Neural crest cell (in vitro differentiated cells): ENCODE measurements around the gene PCIF1. TPM values are rescaled to one million over a fixed set of nuclear protein-coding genes. Genes with fewer than 3 reads are reported as not detected.

ENCODE experiments used
- DNase-seq: peaks from one replicate; pipeline ENCODE4 v3.0.0; 2021; ENCODE audit warnings: low read depth, mixed read lengths, low spot score
- H3K27ac Mint-ChIP-seq: one replicate; pipeline ENCODE4 v1.8.0; 2021; ENCODE audit warnings: mild to moderate bottlenecking, mixed read lengths; ENCODE audit not compliant: unreplicated experiment
- H3K27me3 Mint-ChIP-seq: 2 replicates; pipeline ENCODE4 v1.8.0; 2021; ENCODE audit warnings: low read depth, mild to moderate bottlenecking, mixed read lengths
- H3K36me3 Mint-ChIP-seq: 2 replicates; pipeline ENCODE4 v1.8.0; 2021; ENCODE audit warnings: low read depth, mild to moderate bottlenecking, mixed read lengths
- H3K4me1 Mint-ChIP-seq: 2 replicates; pipeline ENCODE4 v1.8.0; 2021; ENCODE audit warnings: mixed read lengths
- H3K4me3 Mint-ChIP-seq: one replicate; pipeline ENCODE4 v1.8.0; 2021; ENCODE audit warnings: mild to moderate bottlenecking, mixed read lengths
- H3K9me3 Mint-ChIP-seq: 2 replicates; pipeline ENCODE4 v1.8.0; 2021; ENCODE audit warnings: mixed read lengths
- total RNA-seq: library from RNA; stranded (reverse); gene quantifications from 2 replicates; pipeline ENCODE4 v1.2.1, GENCODE V29; 2021
- TF ChIP-seq, protein P1 (sequence below): fragments of 200-600 bp; sonication (generic); conservative IDR thresholded peaks from 2 replicates; pipeline ENCODE4 v1.5.0; 2021; ENCODE audit warnings: antibody characterized with exemption, mild to moderate bottlenecking

The PCIF1 gene
- total RNA-seq, 1 donor from 2014 or later, result 36.5 TPM

DNA sequence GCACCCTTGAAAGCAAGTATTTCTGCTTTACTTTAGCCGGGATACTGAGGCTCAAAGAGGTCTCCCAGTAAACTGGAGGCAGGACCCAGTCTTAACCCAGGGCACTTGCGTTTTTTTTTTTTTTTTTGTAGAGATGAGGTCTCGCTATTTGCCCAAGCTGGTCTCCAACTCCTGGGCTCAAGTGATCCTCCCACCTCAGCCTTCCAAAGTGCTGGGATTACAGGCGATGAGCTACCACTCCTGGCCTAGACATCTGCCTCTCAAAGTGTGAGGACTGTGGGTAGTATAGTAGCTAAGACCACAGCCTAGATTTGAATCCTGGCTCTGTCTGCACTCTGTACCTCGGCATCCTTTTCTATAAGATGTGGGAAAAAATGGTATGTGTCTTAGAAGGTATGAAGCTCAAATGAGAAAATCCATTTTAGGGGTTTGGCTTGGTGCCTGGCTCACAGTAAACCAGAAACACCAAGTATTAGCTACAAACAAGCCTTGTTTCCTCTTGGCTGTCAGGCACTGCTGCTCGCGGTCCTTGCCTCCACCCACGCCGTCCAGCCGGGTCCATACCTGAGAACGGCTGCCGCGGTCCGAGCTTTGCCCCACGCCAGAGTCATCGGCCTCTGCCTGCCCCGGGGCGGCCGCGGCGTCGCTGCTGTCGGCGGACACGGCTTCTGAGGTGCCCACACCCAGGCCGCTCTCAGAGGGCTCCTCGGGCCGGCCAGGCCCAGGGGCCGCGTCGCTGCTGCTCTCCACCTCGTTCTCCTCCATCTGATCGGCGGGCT, 36.4 kb downstream of the PCIF1 start:
- peak overlapping the region; percentile 88 for H3K4me3 Mint-ChIP-seq
- H3K27me3 Mint-ChIP-seq, result peaks cover 7% of the 10 kb centered on the region
- H3K27ac Mint-ChIP-seq, result no peak overlapping the region
- H3K36me3 Mint-ChIP-seq, result no peaks in the 10 kb centered on the region
- no peak for DNase-seq
- TF ChIP-seq, protein P1, sequence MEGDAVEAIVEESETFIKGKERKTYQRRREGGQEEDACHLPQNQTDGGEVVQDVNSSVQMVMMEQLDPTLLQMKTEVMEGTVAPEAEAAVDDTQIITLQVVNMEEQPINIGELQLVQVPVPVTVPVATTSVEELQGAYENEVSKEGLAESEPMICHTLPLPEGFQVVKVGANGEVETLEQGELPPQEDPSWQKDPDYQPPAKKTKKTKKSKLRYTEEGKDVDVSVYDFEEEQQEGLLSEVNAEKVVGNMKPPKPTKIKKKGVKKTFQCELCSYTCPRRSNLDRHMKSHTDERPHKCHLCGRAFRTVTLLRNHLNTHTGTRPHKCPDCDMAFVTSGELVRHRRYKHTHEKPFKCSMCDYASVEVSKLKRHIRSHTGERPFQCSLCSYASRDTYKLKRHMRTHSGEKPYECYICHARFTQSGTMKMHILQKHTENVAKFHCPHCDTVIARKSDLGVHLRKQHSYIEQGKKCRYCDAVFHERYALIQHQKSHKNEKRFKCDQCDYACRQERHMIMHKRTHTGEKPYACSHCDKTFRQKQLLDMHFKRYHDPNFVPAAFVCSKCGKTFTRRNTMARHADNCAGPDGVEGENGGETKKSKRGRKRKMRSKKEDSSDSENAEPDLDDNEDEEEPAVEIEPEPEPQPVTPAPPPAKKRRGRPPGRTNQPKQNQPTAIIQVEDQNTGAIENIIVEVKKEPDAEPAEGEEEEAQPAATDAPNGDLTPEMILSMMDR, result no peak
- peaks cover 17% of the 10 kb centered on the region for H3K4me1 Mint-ChIP-seq
- H3K9me3 Mint-ChIP-seq, result no peaks in the 10 kb centered on the region

DNA sequence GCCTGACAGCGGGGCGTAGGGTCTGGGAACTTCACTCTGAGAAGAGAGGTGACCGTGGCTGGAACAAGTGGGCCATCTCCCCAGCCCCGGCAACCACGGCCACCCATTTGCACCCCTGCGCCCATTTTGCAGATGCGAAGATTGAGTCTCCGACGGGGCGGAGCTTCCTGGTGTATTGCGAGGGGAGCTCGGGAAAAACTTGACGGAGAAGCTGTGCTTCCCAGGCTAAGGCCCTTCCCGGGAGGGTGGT, 36.9 kb downstream of the PCIF1 start:
- peak overlapping the region; percentile 88 for H3K4me3 Mint-ChIP-seq
- H3K27me3 Mint-ChIP-seq, result peaks cover 12% of the 10 kb centered on the region
- peaks cover 17% of the 10 kb centered on the region for H3K4me1 Mint-ChIP-seq
- TF ChIP-seq, protein P1, result no peak
- no peaks in the 10 kb centered on the region for H3K9me3 Mint-ChIP-seq
- no peaks in the 10 kb centered on the region for H3K36me3 Mint-ChIP-seq
- H3K27ac Mint-ChIP-seq, result peak overlapping the region; percentile 19
- no peak for DNase-seq

DNA sequence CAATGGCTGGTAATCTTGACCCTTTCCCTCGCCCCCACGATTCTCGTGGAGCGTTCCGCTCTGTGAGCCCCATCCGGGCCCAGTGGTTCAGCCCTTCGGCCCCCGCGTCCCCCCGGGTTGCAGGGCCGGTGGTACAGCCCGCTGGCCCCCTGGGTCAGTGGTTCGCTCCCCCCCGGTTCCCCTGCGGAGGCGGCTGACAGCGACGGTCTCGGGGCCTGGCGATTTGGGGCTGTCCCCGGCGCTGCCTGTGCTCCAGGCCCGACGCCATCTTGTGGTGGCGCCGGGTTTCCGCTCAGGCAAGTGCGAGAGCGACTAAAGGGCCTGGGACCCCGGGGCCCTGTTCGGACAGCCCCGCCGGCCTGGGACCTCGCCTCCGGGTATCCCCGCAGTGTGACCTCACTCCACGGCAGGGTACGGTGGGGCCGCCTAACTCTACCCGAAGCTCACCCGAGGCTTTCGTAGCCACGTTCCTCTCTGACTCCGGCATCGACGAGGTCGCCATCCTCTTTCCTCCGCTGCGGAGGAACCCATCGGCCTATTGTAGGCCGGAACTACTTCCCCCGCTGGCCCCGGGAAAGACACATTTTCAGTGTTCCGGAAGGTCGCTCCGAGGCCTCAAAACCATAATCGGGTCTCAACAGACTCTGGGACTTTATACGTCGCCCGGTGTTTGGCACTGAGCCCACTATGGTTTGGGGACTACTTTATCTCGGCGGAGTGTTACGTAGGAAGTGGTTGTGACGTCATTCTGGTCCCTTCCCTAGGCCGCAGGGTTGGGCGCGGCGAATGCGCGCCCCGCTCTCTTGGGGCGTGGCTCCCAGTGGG, 37.4 kb downstream of the PCIF1 start, which contains the start of gene ZNF335:
TSS of gene ZNF335 (minus strand) at position 529 of the 825 bp plus-strand sequence. CDS start 793 bp downstream, outside the sequence.
- Mint-ChIP-seq H3K36me3 (no peaks in the 10 kb centered on the region), H3K9me3 (no peaks in the 10 kb centered on the region), H3K4me1 (peaks cover 17% of the 10 kb centered on the region), H3K27ac (peak within 1 kb of the TSS; percentile 100), H3K27me3 (peaks cover 17% of the 10 kb centered on the region), H3K4me3 (peak within 1 kb of the TSS; percentile 88)
- TF ChIP-seq, protein P1, result no peak
- peak; percentile 95 for DNase-seq

DNA sequence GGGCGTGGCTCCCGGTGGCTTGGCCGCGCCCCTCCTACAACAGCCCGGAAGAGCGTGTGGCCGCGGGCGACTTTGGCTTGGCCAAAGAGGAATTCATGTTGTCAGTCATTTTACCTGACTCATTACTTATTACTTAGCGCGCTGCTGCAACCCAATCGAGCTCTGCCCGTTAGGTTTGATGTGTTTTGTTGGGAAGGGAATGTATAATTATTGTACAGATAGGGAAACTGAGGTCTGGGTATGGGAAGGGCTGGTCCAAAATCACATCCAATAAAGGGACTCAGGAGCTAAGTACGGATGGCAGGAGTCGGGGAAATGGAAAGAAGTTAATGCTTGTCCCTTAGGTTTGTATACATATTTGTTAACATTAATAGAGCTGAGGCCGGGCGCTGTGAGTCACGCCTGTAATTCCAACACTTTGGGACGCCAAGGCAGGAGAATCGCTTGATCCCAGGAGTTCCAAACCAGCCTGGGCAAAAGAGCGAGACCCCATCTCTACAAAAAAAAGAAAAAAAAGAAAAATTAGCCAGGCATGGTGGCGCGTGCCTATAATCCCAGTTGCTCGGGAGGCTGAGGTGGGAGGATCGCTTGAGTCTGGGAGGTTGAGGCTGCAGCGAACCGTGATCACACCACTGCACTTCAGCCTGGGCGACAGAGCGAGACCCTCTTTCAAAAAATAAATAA, 38.2 kb downstream of the PCIF1 start:
- no peaks in the 10 kb centered on the region for H3K9me3 Mint-ChIP-seq
- H3K36me3 Mint-ChIP-seq, result no peaks in the 10 kb centered on the region
- H3K27ac Mint-ChIP-seq, result peak overlapping the region; percentile 100
- peaks cover 23% of the 10 kb centered on the region for H3K27me3 Mint-ChIP-seq
- H3K4me1 Mint-ChIP-seq, result peaks cover 17% of the 10 kb centered on the region
- no peak for DNase-seq
- TF ChIP-seq, protein P1, result no peak
- peak overlapping the region; percentile 88 for H3K4me3 Mint-ChIP-seq

DNA sequence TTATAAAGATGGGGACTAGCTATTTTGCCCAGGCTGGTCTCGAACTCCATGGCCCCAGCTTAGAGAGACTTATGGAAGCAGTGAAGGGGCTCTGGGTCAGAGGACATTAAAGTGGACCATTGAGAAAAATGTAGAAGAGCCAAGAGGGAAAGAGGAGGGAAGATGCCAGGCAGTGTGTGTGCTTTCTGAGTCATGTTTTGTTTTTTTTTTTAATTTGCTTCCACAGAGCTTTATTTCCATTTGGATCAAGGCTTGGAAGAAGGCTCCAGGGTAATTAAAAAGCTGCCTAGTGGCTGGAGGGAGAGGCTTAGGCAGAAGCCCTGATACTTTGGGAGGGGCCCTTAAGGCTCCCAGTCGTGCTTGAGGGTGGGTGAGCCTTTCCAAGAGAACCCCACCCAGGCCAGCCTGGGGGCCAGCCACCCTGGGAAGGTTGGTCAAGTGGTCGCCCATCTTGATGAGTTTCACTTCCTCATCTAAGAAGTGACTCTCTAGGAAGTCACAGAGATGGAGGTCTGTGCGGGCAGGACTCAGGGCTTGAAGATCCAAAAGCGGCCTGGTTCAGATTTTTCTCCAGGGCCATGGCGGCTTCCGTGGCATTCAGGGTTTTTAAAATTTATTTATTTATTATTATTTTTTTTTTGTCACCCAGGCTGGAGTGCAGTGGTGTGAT, 40.5 kb downstream of the PCIF1 start:
- TF ChIP-seq, protein P1, result no peak
- no peaks in the 10 kb centered on the region for H3K9me3 Mint-ChIP-seq
- H3K4me3 Mint-ChIP-seq, result peak overlapping the region; percentile 8
- no peak for DNase-seq
- H3K27me3 Mint-ChIP-seq, result peaks cover 39% of the 10 kb centered on the region
- H3K27ac Mint-ChIP-seq, result no peak overlapping the region
- H3K36me3 Mint-ChIP-seq, result no peaks in the 10 kb centered on the region
- peaks cover 14% of the 10 kb centered on the region for H3K4me1 Mint-ChIP-seq
